Daoy (cell line): ENCODE results near the gene ST14. TPM values are rescaled to one million over a fixed set of nuclear protein-coding genes. Genes with fewer than 3 reads are reported as not detected.

Experiments used
- DNase-seq: peaks from one replicate; pipeline ENCODE4 v3.0.0-alpha.2; 2015; ENCODE audit warnings: low read depth
- total RNA-seq: library from RNA; depleted of rRNA; stranded (reverse); fragments of >200 nt; shearing (Covaris generic); gene quantifications from 2 replicates; pipeline ENCODE4 v1.2.3, GENCODE V29; 2014; rRNA removed

Gene ST14
- not detected in 2 replicates for total RNA-seq

DNA sequence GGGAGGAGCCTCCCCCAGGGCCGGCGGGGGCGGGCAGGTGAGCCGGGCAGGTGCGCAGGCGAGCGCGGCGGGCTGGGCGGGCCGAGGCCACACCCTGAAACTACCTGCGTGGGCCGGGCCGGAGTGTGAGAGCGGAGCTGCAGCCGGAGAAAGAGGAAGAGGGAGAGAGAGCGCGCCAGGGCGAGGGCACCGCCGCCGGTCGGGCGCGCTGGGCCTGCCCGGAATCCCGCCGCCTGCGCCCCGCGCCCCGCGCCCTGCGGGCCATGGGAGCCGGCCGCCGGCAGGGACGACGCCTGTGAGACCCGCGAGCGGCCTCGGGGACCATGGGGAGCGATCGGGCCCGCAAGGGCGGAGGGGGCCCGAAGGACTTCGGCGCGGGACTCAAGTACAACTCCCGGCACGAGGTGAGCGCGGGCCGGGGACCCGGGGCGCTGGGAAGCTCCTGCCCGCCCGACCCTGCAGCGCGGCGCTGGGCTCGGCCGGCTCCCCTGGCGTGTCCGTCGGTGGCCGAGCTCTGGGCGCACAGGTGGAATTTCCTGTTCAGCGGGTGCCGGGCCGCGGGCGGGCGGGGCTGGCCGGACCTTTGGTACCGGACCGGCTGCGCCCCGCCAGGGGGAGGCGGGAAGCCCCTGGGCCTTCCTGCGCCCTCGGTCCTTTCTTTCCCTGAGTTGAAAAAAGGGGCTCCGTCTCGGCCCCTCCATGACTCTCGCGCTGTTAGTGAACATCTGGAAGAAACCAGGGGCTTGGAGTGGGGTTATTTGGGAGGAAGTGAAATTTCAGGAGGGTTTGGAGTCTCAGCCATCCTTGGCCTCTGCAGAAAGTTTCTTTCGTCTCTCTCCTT, at the start of gene ST14:
ST14 (plus strand) TSS at position 126 of the 841 bp plus-strand sequence; CDS start at position 324, 198 bp downstream.
- no peak for DNase-seq

- no peak for DNase-seq
These were observed 49.1 kb upstream of the ST14 start for GRCh38 chr11:130110339-130111108.

DNA sequence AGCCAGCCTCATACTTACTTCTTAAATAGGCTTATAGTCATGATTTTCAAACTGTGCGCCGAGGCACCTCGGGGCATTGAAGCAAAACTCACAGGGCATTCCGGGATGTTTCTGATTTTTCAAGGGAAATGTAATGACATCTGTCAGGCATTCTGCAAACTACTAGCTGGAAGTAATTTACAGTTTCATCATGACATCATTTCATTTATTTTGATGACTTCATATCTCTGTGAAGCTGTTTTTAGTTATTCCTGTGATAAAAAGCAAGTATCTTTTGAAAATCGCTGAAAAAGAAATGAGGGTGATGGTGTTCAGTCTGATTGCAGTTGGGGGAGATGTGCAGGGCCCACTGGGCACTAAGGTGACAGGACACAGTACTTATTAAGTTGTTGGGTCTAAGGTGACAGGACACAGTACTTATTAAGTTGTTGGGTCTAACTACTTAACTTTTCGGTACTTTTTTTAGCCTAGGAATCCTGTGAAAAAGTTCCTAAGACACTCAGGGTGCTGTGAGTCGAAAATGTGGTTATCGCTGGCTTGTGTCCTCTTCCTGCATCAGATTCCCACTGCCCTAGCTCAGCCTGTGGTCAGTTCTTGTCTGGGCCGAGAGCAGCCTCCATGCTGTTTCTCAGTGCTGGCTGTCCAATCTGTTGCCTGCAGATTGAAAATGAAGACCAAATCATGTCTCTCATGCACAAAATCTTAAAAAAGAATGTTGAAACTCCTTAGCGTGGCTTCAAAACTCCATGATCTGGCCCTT, 47.3 kb upstream of the ST14 start:
- no peak for DNase-seq

DNA sequence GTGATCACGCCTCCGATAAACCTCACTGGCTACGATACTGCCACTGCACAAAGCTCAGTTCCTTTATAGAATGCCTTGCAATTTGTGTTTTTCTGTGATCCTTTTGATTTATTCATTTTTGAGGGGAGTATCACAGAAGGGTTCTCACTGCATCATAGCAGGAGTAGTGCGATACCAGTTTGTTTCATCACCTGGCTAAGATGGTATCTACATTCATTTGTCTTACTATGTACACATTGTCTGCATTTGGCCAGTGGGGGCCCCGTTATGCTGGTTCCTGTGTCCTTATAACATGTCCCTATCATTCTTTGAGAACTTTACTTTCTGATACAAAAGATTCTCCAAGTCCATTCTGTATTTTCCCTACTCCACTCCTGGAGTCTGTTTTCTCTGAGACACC, 45.3 kb upstream of the ST14 start:
- DNase-seq = no peak

DNA sequence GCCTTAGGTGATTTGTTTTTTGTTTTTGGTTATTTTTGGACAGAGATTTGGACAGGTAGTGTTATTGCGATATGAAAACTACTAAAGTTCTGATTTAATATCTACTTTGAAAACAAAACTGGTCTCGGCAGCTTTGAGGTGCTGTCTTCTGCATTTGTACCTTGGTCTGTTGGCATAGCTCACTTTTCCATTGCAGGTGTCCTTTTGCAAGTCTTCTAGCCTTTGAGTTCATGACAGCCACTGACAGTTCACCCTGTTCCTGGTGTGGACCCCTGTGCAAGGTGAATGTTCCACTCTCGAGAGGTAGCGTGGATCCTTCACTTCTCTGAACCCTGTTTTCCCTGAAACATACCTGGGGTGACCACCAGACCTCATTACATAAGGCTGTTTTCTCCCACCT, 44.9 kb upstream of the ST14 start:
- DNase-seq = no peak

DNA sequence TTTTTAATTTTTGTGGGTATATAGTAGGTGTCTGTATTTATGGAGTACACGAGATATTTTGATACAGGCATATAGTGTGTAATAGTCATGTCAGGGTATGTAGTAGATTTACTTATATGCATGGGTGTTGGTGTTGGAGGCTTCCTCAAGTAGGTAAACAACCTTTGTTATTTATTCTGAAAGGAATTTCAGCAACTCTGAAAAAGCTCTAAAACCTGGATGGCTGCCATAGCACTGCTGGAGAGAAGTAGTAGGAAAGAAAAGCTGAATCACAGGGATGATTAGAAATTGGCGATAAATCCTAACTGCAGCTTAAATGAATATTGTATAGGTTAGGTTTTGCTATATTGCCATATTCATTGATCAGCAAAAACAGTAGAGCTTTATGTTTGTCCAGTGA, 44.4 kb upstream of the ST14 start:
- DNase-seq = no peak

DNA sequence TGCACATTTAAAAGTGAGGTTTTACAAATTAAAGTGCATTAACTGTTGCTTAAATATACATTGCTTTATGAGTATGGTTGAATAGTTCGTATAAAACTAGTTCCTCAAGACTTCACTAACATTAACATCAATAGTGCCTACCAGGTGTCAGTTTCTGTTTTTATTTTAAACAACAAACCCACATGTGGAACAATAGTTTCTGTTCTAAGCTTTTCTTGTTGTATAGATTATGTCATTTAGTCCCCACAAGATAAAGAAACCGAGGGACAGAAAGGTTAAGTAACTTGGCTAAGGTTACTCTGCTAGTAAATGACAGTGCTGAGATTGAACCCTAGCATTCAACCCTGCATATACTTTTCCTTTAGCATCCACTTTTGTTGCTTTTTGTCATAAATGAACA, 41.4 kb upstream of the ST14 start:
- DNase-seq = no peak

DNA sequence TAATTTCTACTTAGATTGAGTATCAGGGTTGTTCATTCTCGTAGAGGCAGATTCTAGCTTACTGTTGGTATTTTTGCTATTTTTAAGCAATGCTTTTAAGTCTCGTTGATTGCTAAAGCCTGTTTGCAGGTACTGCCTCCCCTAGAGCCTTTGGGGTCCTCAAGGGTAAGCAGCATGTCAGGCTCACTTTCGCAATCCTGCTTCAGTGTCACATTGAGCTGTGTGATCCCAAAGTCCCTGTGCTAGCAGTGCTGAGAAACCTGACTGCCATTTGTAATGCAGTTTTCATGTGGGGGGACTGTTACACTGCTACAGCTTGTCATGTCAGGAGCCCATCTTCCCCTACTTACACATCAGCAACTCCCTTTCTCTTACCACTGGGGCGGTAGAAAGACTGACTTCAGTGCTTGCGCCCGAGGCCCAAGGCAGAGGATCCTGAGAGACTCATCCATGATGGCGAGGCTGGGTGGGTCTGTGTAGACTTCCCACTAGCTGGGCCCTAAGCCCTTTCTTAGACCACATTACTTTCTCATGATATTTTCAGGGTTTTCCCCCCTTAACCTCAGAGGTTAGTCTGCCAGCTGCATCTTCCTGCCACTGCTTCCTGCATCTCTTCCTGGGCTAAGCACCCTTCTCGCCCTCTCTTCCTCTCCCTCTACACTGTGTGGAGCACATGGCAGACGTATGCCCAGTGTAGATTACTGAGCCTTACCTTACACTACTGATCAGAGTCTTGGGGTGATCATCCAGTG, 40.8 kb upstream of the ST14 start:
- DNase-seq = no peak

GRCh38 chr11:130120045-130120444, 39.5 kb upstream of the ST14 start:
- DNase-seq = no peak

GRCh38 chr11:130121445-130121978, 38.1 kb upstream of the ST14 start:
- DNase-seq = peak; percentile 65

GRCh38 chr11:130122141-130122575, 37.4 kb upstream of the ST14 start:
- DNase-seq = no peak

DNA sequence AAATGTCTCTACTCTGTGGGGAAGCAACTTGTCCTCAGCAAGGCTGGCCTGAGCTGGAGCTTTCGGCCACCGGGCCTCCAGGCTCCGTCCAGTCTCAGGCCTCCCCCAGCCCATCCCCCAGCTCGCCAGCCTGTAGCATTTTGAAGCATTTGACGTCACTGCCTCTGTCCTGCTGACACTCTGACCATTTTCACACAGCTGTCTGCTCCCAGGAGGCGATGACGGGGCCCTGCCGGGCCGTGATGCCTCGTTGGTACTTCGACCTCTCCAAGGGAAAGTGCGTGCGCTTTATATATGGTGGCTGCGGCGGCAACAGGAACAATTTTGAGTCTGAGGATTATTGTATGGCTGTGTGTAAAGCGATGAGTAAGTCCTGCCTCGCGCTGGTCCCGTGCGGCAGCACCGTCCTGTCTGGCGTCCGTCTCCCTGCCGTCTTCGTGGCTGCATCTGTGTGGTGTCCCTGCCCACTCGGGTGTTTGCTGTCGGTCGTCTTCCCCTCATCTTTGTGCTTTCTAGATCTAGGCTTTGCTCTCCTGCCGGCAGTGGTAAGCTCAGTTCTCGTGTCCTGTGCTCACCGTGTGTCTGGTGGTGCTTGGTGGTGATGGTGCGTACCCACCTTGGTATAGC, 36.1 kb upstream of the ST14 start:
- no peak for DNase-seq

GRCh38 chr11:130124096-130124495, 35.5 kb upstream of the ST14 start:
- peak; percentile 52 for DNase-seq

GRCh38 chr11:130125638-130126037, 33.9 kb upstream of the ST14 start:
- DNase-seq = no peak

- no peak for DNase-seq
These were observed 33.1 kb upstream of the ST14 start for GRCh38 chr11:130126516-130126915.

DNA sequence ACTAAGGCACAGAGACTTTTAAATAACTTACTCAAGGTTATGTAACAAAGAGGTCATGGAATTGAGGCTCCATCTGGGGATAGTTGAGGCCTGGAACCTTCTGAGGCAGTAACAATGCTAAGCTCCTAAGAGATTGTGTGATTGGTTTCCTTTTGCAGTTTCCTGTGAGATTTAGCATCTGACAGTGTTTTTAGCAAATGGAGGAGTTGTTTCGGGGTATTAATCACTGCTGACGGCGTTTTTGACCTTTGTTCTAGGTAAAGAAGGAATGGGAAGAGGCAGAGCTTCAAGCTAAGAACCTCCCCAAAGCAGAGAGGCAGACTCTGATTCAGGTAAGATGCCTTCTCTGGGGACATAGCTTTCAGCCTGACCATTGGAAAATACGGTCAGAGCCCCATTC, 32.1 kb upstream of the ST14 start:
- DNase-seq = no peak

DNA sequence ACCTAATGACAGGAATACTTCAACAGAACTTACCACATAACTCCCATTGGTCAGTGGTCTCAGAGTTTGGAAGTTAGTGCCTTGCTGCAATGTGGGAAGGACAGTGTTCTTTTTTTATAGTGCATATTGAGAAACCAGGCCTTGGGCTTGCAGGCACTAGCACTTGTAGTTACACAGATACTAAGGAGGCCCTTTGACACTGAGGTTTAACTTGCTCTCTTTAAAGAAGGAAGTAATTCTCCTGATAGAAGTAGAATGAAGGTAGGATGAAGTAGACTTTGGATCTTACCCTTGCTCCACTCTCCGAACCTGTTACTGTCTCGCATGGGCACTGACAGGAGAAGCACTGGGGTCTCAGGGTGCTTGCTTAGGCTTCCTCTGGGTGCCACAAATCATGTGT, 31.0 kb upstream of the ST14 start:
- DNase-seq = no peak

DNA sequence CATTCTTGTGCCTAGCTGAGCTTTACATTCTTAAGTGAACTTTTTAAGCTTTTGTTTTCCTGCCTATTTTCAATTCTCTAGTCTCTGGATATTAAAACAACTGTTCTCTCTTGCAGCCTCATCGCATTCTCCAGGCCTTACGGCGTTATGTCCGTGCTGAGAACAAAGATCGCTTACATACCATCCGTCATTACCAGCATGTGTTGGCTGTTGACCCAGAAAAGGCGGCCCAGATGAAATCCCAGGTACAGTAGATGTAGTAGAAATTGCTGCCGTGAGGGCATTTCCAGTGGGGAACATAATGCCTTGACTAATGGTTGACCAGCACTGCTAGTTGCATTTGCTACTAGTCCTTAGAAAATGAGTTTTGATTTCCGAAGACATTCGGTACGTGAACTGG, 29.7 kb upstream of the ST14 start:
- DNase-seq = no peak

- peak; percentile 48 for DNase-seq
These were observed 27.4 kb upstream of the ST14 start for GRCh38 chr11:130131961-130132850.

- DNase-seq = no peak
These were observed 25.9 kb upstream of the ST14 start for GRCh38 chr11:130133716-130134115.
